GM18505 (cell line): ENCODE results near the gene IGF2BP2.
"Not testable (repeated sequence)": the region's sequence is repeated elsewhere in the genome, so short reads cannot be mapped to it uniquely, and the experiment has no call there.

Experiments
- ATAC-seq: cut with Tn5 transposase; IDR thresholded peaks from one replicate; pipeline ENCODE4 v1.9.1; 2021; ENCODE audit not compliant: unreplicated experiment
- POLR2A ChIP-seq: IDR thresholded peaks from 4 replicates; pipeline ENCODE4 v1.6.1; 2011; ENCODE audit warnings: borderline replicate concordance; ENCODE audit not compliant: insufficient read depth, insufficient read length; ENCODE audit errors: extremely low read depth

Gene IGF2BP2

GRCh38 chr3:185701611-185702261 is 123.1 kb downstream of the IGF2BP2 start:
- TF ChIP-seq POLR2A: no peak
- ATAC-seq: no peak

- no peak for ATAC-seq
- TF ChIP-seq POLR2A: no peak
Measured at GRCh38 chr3:185699927-185700326, 124.9 kb downstream of the IGF2BP2 start.

- not testable (repeated sequence) for ATAC-seq
Measured at GRCh38 chr3:185697228-185697627, 127.6 kb downstream of the IGF2BP2 start.

GRCh38 chr3:185696039-185696438 is 128.8 kb downstream of the IGF2BP2 start:
- TF ChIP-seq POLR2A: no peak
- no peak for ATAC-seq

- TF ChIP-seq POLR2A: no peak
- ATAC-seq: no peak
Measured at GRCh38 chr3:185693985-185694653, 130.7 kb downstream of the IGF2BP2 start.

- no peak for ATAC-seq
- no peak for TF ChIP-seq POLR2A
Measured at GRCh38 chr3:185691622-185692021, 133.2 kb downstream of the IGF2BP2 start.

GRCh38 chr3:185687271-185687878 is 137.5 kb downstream of the IGF2BP2 start:
- TF ChIP-seq POLR2A: no peak
- ATAC-seq: no peak

- ATAC-seq: no peak
- no peak for TF ChIP-seq POLR2A
Measured at GRCh38 chr3:185685231-185686035, 139.4 kb downstream of the IGF2BP2 start.

GRCh38 chr3:185680231-185680630 is 144.6 kb downstream of the IGF2BP2 start:
- no peak for ATAC-seq
- TF ChIP-seq POLR2A: no peak

- no peak for TF ChIP-seq POLR2A
- no peak for ATAC-seq
Measured at GRCh38 chr3:185678027-185678426, 146.8 kb downstream of the IGF2BP2 start.

GRCh38 chr3:185677146-185677829 is 147.6 kb downstream of the IGF2BP2 start:
- TF ChIP-seq POLR2A: no peak
- no peak for ATAC-seq

GRCh38 chr3:185667574-185667973 is 157.3 kb downstream of the IGF2BP2 start:
- no peak for ATAC-seq

GRCh38 chr3:185663929-185664328 is 160.9 kb downstream of the IGF2BP2 start:
- no peak for TF ChIP-seq POLR2A
- ATAC-seq: no peak

More at GRCh38 chr3:185667574-185667973, 157.3 kb downstream of the IGF2BP2 start:
- TF ChIP-seq POLR2A: no peak
